Activated CD8-positive, alpha-beta memory T cell treated with anti-CD3 and anti-CD28 coated beads for 24 hours (primary cell): ENCODE data around the gene GRK6.
A peak's percentile ranks its signal among the peaks of the same experiment; 100 is the strongest.

Source experiments
- DNase-seq: peaks from one replicate; pipeline ENCODE4 v3.0.0-alpha.2; 2020

Gene GRK6

GRCh38 chr5:177440990-177441780 lies 14.7 kb downstream of the GRK6 start:
- no peak for DNase-seq

GRCh38 chr5:177442066-177442826 lies 15.8 kb downstream of the GRK6 start:
- DNase-seq: no peak

GRCh38 chr5:177443144-177443983 lies 16.9 kb downstream of the GRK6 start:
- DNase-seq: peak; percentile 61

- peak; percentile 72 for DNase-seq
Observed at GRCh38 chr5:177444106-177445051, 17.9 kb downstream of the GRK6 start.

GRCh38 chr5:177445052-177445916 lies 18.8 kb downstream of the GRK6 start:
- peak; percentile 69 for DNase-seq

- no peak for DNase-seq
Observed at GRCh38 chr5:177445917-177446199, 19.4 kb downstream of the GRK6 start.

GRCh38 chr5:177446200-177447065 lies 20.0 kb downstream of the GRK6 start, which contains the start of gene PRR7:
PRR7 (plus strand) TSS chr5:177446814; CDS start chr5:177455068, 8,254 bp downstream.
- DNase-seq: peak; percentile 90

GRCh38 chr5:177447066-177447610 lies 20.7 kb downstream of the GRK6 start:
- peak; percentile 83 for DNase-seq

GRCh38 chr5:177447611-177448243 lies 21.3 kb downstream of the GRK6 start:
- peak; percentile 78 for DNase-seq

- DNase-seq: no peak
Observed at GRCh38 chr5:177448244-177448950, 21.9 kb downstream of the GRK6 start.

- no peak for DNase-seq
Observed at GRCh38 chr5:177449140-177450061, 22.9 kb downstream of the GRK6 start.

- DNase-seq: no peak
Observed at GRCh38 chr5:177450667-177451424, 24.4 kb downstream of the GRK6 start.

- no peak for DNase-seq
Observed at GRCh38 chr5:177452688-177453638, 26.5 kb downstream of the GRK6 start.

GRCh38 chr5:177453852-177454396 lies 27.4 kb downstream of the GRK6 start:
- DNase-seq: no peak

- DNase-seq: peak; percentile 99
Observed at GRCh38 chr5:177454397-177455035, 28.0 kb downstream of the GRK6 start.
